ENCODE results near the gene CYP27B1.
A peak's percentile ranks its signal among the peaks of the same experiment; 100 is the strongest.

CYP27B1 gene

DNA sequence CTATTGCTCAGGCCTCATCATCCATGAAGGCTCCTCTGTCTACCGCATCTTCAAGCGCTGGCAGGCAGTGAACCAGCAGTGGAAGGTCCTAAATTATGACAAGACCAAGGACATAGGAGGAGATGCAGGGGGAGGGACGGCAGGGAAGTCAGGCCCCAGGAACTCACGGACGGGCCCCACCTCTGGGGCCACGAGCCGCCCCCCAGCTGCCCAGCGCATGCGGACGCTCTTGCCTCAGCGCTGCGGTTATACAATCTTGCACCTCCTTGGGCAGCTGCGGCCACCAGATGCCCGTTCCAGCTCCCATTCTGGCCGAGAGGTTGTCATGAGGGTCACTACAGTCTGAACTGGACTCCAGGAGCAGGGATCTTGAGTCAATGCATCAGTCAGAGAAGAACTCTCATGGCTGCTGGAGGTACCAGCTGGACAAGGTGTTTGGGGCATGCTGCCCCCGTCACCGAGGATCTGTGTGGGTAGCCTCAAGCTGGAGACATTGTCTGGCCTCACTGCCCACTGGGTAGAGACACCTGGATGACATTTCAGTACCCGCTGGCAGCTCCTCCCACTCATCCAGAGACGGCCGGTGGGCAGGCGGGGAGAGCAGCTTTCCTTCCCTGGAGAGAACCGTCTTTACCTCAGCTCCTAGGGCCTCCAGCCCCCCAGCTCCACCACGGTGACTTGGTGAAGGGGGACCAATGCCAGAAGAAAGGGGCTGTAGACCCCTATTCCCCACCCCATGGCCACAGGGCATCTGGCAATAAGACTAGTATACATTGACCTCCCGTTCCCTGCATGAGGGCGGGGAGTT lies 8.1 kb downstream of the CYP27B1 start:
- TF ChIP-seq CTCF (IDR thresholded peaks at IDR 0.05; ENCODE audit: borderline replicate concordance, control extremely low read depth, extremely low read depth, insufficient read depth, missing control alignments) = no peak
- in situ Hi-C loops (cut with MboI; ENCODE audit: low sequenced_read_pairs, unreplicated experiment) = no loop called here
- no peak for DNase-seq (ENCODE audit: low spot score)

DNA sequence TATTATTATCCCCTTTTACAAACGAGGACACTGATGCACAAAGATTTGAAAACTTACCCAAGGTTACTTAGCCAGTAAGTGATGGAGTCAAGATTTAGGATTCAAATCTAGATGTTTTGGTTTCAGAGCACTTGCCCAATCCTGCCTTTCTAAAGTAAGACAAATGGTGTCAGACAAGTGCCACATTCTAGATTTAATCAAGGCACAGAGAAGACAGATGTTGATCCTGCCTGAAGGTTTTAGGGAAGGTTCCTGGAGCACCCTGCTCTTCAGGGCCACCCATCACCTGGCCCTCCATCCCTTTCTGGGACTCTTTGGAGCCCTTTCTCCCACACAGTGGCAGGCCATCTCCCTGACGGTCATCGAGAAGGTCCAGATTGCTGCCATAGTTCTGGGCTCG lies 9.1 kb downstream of the CYP27B1 start:
- no peak for DNase-seq (ENCODE audit: low spot score)
- no peak for TF ChIP-seq CTCF (IDR thresholded peaks at IDR 0.05; ENCODE audit: borderline replicate concordance, control extremely low read depth, extremely low read depth, insufficient read depth, missing control alignments)
- in situ Hi-C loops (cut with MboI; ENCODE audit: low sequenced_read_pairs, unreplicated experiment) = no loop called here

DNA sequence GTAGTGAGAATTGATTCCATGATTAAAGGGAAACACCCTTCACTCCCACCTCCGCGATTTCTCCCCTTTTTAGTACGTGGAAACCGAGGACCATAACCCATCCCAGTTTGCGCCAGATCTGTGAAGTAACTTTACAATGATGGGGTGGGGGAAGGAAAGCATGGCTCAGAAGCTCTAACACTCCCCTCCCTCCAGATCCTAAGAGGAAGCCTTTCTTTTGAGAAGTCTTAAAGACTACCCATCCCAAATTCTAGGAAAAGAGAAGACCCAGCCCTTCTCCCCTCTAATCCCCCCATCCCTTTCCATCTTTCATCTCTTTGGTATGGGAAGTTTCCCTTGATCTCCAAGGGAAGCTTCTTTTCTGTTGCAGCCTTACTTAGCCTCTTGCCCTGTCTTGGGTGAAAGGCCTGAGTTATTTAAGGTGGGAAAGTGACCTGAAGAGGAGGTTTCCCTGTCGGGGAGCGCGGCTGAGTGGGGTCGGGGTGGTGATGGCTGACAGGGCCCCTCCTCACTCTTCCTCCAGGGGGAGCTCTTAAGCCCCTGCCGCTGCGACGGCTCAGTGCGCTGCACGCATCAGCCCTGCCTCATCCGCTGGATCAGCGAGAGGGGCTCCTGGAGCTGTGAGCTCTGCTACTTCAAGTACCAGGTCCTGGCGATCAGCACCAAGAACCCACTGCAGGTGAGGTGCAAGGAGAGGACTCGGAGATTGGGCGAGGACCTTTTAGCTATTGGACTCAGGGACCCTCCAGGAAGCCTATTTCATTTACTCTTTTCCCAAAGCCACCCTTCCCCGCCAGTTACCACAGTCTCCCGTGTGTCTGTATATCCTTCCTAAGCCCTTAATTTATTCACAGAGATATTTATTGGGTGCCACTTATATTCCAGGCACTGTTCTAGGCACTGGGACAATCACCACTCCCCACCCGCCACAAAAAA lies 10.2 kb downstream of the CYP27B1 start:
- peak; percentile 84 for DNase-seq (ENCODE audit: low spot score)
- in situ Hi-C loops (cut with MboI; ENCODE audit: low sequenced_read_pairs, unreplicated experiment) = no loop called here
- TF ChIP-seq CTCF (IDR thresholded peaks at IDR 0.05; ENCODE audit: borderline replicate concordance, control extremely low read depth, extremely low read depth, insufficient read depth, missing control alignments) = peak; percentile 93

- DNase-seq (ENCODE audit: low spot score) = peak; percentile 61
- TF ChIP-seq CTCF (IDR thresholded peaks at IDR 0.05; ENCODE audit: borderline replicate concordance, control extremely low read depth, extremely low read depth, insufficient read depth, missing control alignments) = no peak
These were observed 11.2 kb downstream of the CYP27B1 start for GRCh38 chr12:57755454-57756372.

DNA sequence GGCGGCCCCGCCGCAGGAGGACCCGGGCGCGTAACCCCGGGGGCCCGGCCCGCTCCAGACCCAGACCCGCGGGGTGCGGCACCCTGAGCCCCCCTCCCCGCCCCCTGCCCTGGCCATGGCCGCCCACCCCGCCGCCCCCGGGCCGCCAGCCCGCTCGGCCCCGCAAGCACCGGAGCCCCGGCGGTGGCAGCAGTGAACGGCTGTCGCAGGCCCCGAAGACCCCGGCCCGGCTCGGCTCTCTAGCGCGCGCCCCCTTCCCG lies 11.8 kb downstream of the CYP27B1 start:
- in situ Hi-C loops (cut with MboI; ENCODE audit: low sequenced_read_pairs, unreplicated experiment) = no loop called here

More at GRCh38 chr12:57755454-57756372, 11.2 kb downstream of the CYP27B1 start:
- in situ Hi-C loops (cut with MboI; ENCODE audit: low sequenced_read_pairs, unreplicated experiment) = no loop called here

More for the DNA sequence above, 11.8 kb downstream of the CYP27B1 start:
- no peak for TF ChIP-seq CTCF (IDR thresholded peaks at IDR 0.05; ENCODE audit: borderline replicate concordance, control extremely low read depth, extremely low read depth, insufficient read depth, missing control alignments)
- no peak for DNase-seq (ENCODE audit: low spot score)

Data from GM13976 (cell line).